HUES48 (cell line): ENCODE measurements around the gene CLDN18.

Source experiments
- H3K27ac ChIP-seq: one replicate; pipeline ENCODE4 v1.7.0; 2013; ENCODE audit warnings: low read depth, low read length, inconsistent platforms
- H3K27me3 ChIP-seq: 2 replicates; pipeline ENCODE4 v1.6.1; 2013; ENCODE audit warnings: mild to moderate bottlenecking, low read length; ENCODE audit not compliant: control insufficient read depth, insufficient read depth
- H3K36me3 ChIP-seq: 2 replicates; pipeline ENCODE4 v1.6.1; 2013; ENCODE audit warnings: low read length; ENCODE audit not compliant: control insufficient read depth, insufficient read depth
- H3K4me1 ChIP-seq: 2 replicates; pipeline ENCODE4 v1.6.1; 2013; ENCODE audit warnings: mild to moderate bottlenecking, low read length; ENCODE audit not compliant: control insufficient read depth, insufficient read depth
- H3K4me3 ChIP-seq: 2 replicates; pipeline ENCODE4 v1.5.1; 2013; ENCODE audit warnings: mild to moderate bottlenecking, low read depth, low read length
- H3K9ac ChIP-seq: 2 replicates; pipeline ENCODE4 v1.6.1; 2013; ENCODE audit warnings: mild to moderate bottlenecking, low read depth, low read length, moderate library complexity
- H3K9me3 ChIP-seq: 2 replicates; pipeline ENCODE4 v1.6.1; 2013; ENCODE audit warnings: low read length; ENCODE audit not compliant: control insufficient read depth, insufficient read depth

The CLDN18 gene

GRCh38 chr3:138046955-138047354 is 37.0 kb downstream of the CLDN18 start:
- H3K9me3 ChIP-seq = no peaks in the 10 kb centered on the region
- H3K36me3 ChIP-seq = no peaks in the 10 kb centered on the region
- no peak overlapping the region for H3K9ac ChIP-seq
- H3K27me3 ChIP-seq = no peaks in the 10 kb centered on the region
- no peak overlapping the region for H3K4me3 ChIP-seq
- H3K4me1 ChIP-seq = peaks cover 17% of the 10 kb centered on the region
- H3K27ac ChIP-seq = peak overlapping the region; percentile 81

DNA sequence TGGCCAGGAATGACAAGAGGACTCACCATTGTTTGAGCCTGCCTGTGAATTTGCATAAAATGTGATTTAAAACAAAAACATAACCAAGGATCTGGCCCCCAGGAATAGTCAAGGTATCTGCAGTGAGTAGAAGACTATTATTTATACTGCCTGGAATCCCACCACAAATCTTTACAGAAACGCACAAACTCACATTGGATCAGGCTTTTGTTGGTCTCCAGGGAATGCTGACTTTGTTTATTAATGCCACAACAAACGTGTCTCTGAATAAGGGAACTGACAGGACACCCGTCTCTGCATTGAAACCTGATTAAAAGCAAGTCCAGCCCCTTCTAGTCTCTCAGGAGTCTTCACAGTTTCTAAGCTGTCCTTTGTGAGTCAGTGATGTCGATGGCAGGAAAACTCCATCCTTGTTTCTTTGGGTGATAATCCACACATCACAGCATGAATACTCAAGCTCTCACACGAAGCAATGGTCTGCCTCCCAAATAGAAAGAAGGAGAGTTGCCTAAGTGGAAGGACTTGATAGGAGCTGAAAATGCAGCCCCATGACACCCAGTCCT is 37.7 kb downstream of the CLDN18 start:
- H3K27me3 ChIP-seq = no peaks in the 10 kb centered on the region
- H3K9me3 ChIP-seq = no peaks in the 10 kb centered on the region
- peaks cover 17% of the 10 kb centered on the region for H3K4me1 ChIP-seq
- H3K27ac ChIP-seq = peak overlapping the region; percentile 81
- H3K36me3 ChIP-seq = no peaks in the 10 kb centered on the region
- H3K9ac ChIP-seq = no peak overlapping the region
- no peak overlapping the region for H3K4me3 ChIP-seq

DNA sequence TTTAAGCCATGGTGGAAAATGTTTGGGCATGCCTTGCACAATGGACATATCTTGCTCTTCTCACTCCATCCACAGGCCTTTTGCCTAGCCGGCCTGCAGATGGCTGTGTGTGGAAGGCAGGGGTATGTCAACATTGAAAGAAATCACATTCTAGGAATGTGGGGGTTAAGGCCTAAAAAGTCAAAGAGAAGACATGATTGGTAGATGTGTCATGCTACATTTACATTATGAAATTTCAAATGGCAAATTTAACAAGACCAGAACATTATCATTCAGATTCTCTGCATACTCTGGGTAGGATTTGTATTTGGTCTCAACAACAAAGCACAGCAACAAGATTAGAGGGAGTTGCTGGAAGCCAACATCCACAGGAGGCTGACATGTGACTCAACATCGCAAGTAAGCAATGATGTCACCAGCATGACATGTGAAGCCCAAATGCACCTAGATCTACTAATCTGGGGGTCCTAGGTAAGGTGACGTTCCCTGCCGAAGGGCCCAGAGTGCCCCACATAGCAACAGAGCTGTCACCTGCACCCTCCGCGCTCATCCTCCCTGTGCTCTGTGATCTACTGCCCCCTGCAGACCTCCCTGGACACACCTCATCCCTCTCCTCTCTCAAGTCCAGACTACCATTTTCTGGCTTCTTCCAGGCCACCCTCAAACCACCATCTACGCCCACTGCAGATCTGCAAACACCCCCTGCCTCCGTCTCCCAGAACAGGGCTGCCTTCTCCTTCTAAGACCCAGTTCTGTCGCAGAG is 39.4 kb downstream of the CLDN18 start:
- Histone ChIP-seq H3K36me3 (no peaks in the 10 kb centered on the region), H3K4me3 (no peak overlapping the region), H3K9ac (no peak overlapping the region), H3K27me3 (no peaks in the 10 kb centered on the region), H3K4me1 (peaks cover 17% of the 10 kb centered on the region), H3K9me3 (no peaks in the 10 kb centered on the region), H3K27ac (peak overlapping the region; percentile 22)

DNA sequence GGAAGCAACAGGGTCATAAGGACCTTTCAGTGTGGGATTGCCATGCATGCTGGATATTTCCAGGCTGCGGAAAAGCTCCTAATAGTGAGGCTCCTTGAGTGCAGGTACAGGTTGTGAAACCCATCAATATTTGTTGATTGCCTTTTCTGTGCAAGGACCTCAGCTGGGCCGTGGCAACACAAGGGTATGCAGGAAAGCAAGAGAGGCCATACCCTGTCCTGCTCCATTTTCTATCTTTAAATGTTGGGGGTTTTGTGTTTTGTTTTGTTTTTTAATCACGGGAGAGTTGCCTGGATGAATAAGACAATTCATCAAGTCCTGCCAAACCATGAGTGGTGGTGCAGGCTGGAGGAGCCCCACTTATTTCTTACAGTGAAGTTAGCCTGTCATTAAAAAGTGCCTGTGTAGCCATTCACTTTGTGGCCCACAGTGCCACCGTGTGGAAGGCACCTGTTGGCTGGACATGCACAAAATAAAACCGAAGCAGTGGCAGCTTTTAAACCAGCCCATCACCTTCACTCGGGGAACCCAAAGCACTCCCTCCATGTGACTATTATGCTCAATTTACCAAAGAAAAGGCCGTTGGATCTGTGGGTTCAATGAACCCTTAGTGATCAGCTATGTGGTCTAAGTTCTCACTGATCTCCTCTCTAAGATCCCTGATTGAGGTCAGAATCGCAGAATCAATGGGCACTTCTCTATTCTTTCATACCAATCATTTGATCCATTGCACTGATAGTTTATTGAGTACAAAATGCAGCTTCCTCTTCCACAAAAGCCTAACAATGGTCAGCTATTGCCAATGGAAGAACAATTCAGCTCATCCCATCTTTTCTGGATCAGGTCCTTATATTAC is 42.2 kb downstream of the CLDN18 start:
- no peak overlapping the region for H3K27ac ChIP-seq
- H3K9me3 ChIP-seq = no peaks in the 10 kb centered on the region
- no peaks in the 10 kb centered on the region for H3K27me3 ChIP-seq
- H3K4me1 ChIP-seq = peaks cover 10% of the 10 kb centered on the region
- no peaks in the 10 kb centered on the region for H3K36me3 ChIP-seq
- H3K9ac ChIP-seq = no peak overlapping the region
- no peak overlapping the region for H3K4me3 ChIP-seq

DNA sequence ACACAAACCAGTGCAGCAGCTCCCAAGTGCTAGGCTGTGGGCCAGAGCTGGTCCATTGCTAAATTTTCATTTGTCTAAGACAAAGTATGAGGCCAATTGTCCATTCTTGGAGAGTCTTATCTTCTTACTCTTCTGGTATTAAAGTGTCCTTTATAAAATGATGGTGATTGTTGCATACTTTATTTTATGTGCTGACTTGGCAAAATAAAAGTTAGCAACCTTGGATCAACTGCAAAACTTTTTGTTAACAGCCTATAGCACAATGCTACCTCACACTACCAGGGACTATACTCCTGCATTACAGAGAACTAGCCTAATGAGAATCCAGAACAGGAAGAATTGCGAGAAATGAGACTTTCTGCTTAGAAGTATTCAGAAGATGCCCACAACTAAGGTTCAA is 44.1 kb downstream of the CLDN18 start:
- Histone ChIP-seq H3K9me3 (no peaks in the 10 kb centered on the region), H3K9ac (no peak overlapping the region), H3K36me3 (no peaks in the 10 kb centered on the region)

GRCh38 chr3:138057384-138057783 is 47.4 kb downstream of the CLDN18 start:
- no peaks in the 10 kb centered on the region for H3K27me3 ChIP-seq
- no peak overlapping the region for H3K27ac ChIP-seq
- no peaks in the 10 kb centered on the region for H3K9me3 ChIP-seq
- no peak overlapping the region for H3K9ac ChIP-seq
- peaks cover 4% of the 10 kb centered on the region for H3K36me3 ChIP-seq
- H3K4me3 ChIP-seq = no peak overlapping the region
- peaks cover 6% of the 10 kb centered on the region; the same call in 1 of the 2 replicates for H3K4me1 ChIP-seq

More for the DNA sequence above, 44.1 kb downstream of the CLDN18 start:
- Histone ChIP-seq H3K27me3 (no peaks in the 10 kb centered on the region), H3K27ac (no peak overlapping the region), H3K4me1 (no peaks in the 10 kb centered on the region), H3K4me3 (no peak overlapping the region)

DNA sequence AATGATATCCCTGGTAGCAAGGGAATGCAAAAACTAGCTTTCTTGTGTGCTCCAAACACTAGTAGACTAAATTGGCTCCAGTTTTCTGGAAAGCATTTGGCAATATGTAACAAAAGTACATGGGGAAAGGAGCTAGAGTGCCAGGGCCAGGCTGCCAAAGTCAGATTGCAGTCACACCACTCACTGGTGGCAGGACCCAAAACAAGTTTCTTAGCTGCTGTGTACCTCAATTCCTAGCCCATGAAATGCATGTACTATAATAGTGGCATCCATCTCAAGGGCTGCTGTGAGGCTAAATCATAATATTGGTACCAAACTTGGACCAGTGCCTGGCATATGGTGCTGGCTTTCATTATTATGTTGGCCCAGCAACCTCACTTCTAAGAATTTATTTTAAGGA is 49.3 kb downstream of the CLDN18 start:
- Histone ChIP-seq H3K4me3 (no peak overlapping the region), H3K36me3 (peaks cover 21% of the 10 kb centered on the region), H3K9ac (no peak overlapping the region), H3K27ac (no peak overlapping the region), H3K9me3 (no peaks in the 10 kb centered on the region), H3K27me3 (no peaks in the 10 kb centered on the region), H3K4me1 (peaks cover 6% of the 10 kb centered on the region; the same call in 1 of the 2 replicates)

- Histone ChIP-seq H3K9ac (no peak overlapping the region), H3K4me3 (no peak overlapping the region), H3K27ac (no peak overlapping the region), H3K36me3 (peaks cover 34% of the 10 kb centered on the region), H3K4me1 (peaks cover 6% of the 10 kb centered on the region; the same call in 1 of the 2 replicates), H3K9me3 (no peaks in the 10 kb centered on the region), H3K27me3 (no peaks in the 10 kb centered on the region)
Measured at GRCh38 chr3:138060792-138061191, 50.8 kb downstream of the CLDN18 start.

- H3K9me3 ChIP-seq = no peaks in the 10 kb centered on the region
- H3K27ac ChIP-seq = no peak overlapping the region
- no peak overlapping the region for H3K9ac ChIP-seq
- H3K4me1 ChIP-seq = peaks cover 6% of the 10 kb centered on the region; the same call in 1 of the 2 replicates
- no peak overlapping the region for H3K4me3 ChIP-seq
- peaks cover 46% of the 10 kb centered on the region for H3K36me3 ChIP-seq
- no peaks in the 10 kb centered on the region for H3K27me3 ChIP-seq
Measured at GRCh38 chr3:138062037-138062436, 52.1 kb downstream of the CLDN18 start.

- Histone ChIP-seq H3K4me3 (no peak overlapping the region), H3K27ac (no peak overlapping the region), H3K9ac (no peak overlapping the region), H3K27me3 (no peaks in the 10 kb centered on the region), H3K9me3 (no peaks in the 10 kb centered on the region), H3K4me1 (peaks cover 6% of the 10 kb centered on the region; the same call in 1 of the 2 replicates), H3K36me3 (peaks cover 46% of the 10 kb centered on the region)
Measured at GRCh38 chr3:138062626-138063025, 52.7 kb downstream of the CLDN18 start.

- peaks cover 6% of the 10 kb centered on the region; the same call in 1 of the 2 replicates for H3K4me1 ChIP-seq
- no peaks in the 10 kb centered on the region for H3K9me3 ChIP-seq
- no peaks in the 10 kb centered on the region for H3K27me3 ChIP-seq
- H3K9ac ChIP-seq = no peak overlapping the region
- no peak overlapping the region for H3K4me3 ChIP-seq
- no peak overlapping the region for H3K27ac ChIP-seq
- H3K36me3 ChIP-seq = peaks cover 50% of the 10 kb centered on the region
Measured at GRCh38 chr3:138063416-138063815, 53.5 kb downstream of the CLDN18 start.
